KBM-7 (cell line): ENCODE measurements around the gene ARL8B.
"Not testable (repeated sequence)": the region's sequence is repeated elsewhere in the genome, so short reads cannot be mapped to it uniquely, and the experiment has no call there.

ENCODE experiments used
- DNase-seq: peaks from one replicate; pipeline ENCODE4 v3.0.0-alpha.2; 2015
- in situ Hi-C: fragments of 300-500 bp; cut with MboI; formaldehyde crosslinking; loops from 2 replicates; pipeline ENCODE4 v1.14.3; 2020; ENCODE audit warnings: low sequenced_read_pairs, low pct_unique_long_range_greater_than_20kb, mixed read lengths

ARL8B gene

DNA sequence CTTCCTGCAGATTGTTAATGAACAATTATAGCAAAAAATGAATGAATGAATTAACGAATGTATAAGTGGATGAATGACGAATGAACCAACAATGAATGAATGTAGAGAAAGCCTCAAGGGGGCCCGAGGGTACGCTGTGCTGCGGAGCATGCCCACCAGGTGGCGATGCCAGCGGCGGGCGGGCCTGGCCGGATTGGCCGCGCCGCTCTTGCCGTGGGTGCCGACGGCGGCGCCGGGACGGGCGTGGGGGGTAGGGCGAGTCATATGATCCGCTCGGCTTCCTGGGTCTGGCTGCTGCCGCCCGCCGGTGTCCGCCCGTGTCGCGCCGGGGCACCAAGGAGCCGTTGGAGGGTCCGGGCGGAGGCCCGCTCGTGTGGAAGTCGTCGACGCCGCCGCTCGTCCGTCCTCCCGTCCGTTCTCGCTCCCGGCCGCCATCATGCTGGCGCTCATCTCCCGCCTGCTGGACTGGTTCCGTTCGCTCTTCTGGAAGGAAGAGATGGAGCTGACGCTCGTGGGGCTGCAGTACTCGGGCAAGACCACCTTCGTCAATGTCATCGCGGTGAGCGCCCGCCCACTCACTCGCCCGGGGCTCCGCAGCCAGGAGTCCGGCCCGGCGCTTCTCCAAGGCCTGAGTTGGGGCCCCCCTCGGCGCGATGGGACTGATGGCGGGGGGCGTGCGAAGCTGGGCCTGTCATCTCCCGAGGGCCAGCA lies at the start of gene ARL8B:
ARL8B (plus strand) TSS at position 263 of the 711 bp plus-strand sequence; CDS start at position 437, 174 bp downstream.
- DNase-seq = peak; percentile 91
- in situ Hi-C loops = no loop called here

DNA sequence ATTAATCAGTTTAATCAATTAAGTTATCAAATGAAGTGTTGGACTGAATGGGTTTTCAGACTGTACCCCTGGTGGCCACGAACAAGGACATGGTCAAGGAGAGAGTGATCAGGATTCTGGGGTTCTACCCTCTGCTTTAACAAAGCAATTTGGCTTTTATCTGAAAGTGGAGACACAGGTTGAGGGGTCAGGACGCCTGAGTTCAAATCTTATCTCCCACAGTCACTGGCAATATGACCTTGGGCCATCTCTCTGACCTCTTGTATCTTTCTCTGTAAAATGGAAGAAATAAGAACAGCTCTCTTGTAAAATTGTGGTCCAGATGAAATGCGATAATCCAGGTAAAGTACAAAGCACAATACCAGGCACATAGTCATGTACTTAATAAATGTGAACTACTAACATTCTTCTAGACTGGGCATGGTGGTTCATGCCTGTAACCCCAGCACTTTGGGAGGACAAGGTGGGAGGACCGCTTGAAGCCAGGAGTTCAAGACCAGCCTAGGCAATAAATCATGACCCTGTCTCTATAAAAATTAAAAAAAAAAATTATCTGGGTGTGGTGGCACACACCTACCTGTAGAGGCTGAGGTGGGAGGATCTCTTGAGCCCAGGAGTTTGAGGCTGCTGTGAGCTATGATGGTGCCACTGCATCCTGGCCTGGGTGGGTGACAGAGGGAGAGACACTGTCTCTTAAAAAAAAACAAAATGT lies 48.6 kb upstream of the ARL8B start:
- DNase-seq = no peak
- in situ Hi-C loops = loop anchor here (25.0 kb wide), 1 partner anchor 361 kb away; no protein-coding TSS in a partner anchor

DNA sequence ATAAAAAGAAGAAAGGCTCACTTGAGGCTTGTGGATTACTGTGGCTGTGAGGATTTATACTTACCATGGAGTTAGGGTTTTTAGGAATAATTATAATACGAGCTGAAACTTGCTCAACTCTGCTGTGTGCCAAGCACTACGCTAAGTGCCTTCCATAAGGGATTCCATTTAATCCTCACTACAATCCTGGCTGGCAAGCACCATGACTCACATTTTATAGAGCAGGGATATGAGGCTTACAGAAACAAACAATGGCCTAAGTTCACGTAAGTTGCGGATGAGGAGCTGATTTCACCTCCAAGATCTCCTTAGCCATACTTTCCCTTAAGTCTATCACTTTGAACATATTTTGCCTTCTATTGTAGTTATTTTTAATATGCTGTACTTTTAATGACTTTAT lies 43.9 kb upstream of the ARL8B start:
- DNase-seq = no peak
- in situ Hi-C loops = no loop called here

DNA sequence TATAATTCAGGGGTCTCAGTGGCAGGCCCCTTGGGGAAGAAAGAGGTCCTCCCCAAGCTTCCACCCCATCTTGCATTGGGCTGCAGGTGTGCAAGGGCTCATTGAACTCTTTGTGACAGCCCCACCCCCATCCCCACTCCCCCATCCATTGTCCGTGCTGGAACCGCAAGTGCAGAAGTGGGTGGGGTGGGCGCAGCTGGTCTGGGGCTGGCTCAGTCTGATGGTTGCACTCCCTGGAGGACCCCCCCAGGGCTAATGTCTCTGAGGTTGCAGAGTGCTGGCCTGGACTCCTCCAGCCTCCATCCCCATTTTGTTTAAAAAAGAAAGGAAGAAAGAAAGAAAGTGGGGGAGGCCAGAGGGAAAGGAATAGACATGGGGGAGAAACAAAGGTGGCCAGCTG lies 42.3 kb upstream of the ARL8B start:
- in situ Hi-C loops = no loop called here

DNA sequence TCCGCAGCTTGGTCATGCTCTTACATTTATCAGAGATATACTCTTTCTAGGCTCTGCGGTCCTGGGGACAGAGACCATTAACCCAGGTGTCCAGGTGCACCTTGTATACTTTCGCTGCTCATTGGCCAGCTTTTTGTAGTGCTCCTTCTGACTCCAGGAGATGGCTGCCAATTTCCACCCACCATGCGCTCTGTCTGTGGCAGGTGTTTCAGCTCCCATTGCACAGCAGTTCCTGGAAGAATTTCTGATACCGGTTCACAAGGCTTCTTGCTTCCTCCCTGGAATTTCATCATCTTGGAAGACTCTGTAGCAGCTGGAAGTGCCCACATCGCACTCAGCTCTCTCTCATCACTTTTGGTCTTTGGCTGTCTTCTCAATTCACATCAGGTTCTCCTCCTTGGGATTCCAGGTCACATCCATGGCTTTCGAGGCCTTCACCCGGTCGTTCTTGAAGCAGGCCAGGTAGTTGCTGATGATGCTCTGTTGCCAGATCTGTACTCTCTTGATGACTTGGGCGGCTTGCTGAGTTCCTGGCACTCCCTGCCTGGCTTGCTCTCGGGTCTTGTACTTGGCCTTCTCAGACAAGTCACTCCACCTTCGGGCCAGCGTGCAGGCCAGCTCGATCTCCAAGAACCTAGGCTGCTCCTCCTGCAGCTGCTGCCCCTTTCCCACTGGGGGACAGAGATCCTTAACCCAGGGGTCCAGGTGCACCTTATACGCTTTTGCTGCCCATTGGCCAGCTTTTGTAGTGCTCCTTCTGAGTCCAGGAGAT lies 41.1 kb upstream of the ARL8B start:
- in situ Hi-C loops = no loop called here
- no peak for DNase-seq

More for the DNA sequence above, 42.3 kb upstream of the ARL8B start:
- no peak for DNase-seq

DNA sequence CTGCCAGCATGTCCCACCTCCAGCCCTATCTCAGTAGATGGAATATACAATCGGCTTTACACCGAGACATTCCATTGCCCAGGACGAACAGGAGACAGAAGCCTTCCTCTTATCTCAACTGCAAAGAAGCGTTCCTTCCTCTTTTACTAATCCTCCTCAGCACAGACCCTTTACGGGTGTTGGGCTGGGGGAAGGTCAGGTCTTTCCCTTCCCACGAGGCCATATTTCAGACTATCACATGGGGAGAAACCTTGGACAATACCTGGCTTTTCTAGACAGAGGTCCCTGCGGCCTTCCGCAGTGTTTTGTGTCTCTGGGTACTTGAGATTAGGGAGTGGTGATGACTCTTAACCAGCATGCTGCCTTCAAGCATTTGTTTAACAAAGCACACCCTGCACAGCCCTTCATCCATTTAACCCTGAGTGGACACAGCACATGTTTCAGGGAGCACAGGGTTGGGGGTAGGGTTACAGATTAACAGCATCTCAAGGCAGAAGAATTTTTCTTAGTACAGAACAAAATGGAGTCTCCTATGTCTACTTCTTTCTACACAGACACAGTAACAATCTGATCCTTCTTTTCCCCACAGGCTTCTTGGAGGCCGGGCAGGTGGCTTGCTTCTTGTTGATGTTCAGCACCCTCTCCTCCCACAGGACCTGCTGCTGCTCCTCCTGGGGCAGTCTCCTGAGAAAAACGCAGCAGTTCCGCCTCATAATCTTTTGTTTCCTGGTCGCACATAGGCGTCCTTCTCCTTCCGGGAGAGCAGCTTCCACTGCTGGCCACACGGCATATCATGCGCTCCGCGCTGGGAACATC lies 39.9 kb upstream of the ARL8B start:
- in situ Hi-C loops = not testable (repeated sequence)
- peak; percentile 72 for DNase-seq

DNA sequence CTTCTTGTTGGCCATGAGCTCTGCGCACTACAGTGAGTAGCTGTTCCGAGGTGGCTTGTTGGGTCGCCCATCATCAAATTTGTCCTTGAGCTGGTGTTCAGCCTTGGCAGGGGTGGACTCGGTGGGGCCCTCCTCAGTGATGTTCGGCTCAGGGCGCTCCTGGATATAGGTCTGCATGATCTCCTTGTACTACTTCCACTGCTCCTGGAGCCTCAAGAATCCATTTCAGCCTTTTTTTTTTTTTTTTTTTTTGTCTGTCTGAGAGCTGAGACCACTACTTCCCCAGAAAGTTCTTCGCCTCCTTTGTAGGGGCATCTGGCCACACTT lies 39.3 kb upstream of the ARL8B start:
- DNase-seq = no peak
- in situ Hi-C loops = no loop called here

DNA sequence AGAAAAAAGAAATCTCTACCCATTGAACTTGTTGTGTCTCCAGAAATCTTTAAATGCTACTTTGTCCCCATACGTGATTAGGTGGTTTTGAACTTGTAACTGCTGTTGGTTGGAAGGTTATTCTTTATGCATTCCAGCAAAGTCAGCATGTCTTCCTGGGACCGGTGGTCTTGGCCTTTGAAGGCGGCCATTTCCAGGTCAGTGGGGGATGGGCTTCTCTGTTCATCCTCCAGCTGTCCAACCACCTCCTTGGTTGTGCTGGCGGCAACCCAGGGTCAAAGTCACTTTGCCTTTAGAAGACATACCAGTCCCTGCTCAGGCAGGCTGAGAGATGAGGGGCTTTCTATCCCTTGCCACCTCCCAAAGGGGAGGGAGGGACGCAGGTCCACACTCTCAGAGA lies 37.9 kb upstream of the ARL8B start:
- in situ Hi-C loops = no loop called here
- DNase-seq = no peak

DNA sequence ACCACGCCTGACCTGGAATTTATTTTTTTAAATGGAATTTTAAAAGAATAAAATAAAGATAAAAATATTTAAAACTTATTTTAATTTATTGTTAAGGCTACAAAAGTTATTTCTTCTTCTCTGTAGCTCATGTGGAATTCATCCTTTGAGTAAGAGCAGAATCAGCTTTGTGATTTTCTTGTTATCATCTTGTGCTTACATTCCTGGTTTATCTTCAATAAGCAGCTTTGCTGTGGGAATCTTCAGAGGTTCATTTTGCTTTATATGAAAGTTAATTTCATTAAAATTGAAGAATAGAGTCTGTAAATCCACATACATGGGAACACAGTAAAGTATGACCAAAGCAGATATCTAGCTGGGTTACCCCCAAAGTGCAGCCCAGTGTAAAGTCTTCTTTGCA lies 35.4 kb upstream of the ARL8B start:
- in situ Hi-C loops = no loop called here
- DNase-seq = no peak

DNA sequence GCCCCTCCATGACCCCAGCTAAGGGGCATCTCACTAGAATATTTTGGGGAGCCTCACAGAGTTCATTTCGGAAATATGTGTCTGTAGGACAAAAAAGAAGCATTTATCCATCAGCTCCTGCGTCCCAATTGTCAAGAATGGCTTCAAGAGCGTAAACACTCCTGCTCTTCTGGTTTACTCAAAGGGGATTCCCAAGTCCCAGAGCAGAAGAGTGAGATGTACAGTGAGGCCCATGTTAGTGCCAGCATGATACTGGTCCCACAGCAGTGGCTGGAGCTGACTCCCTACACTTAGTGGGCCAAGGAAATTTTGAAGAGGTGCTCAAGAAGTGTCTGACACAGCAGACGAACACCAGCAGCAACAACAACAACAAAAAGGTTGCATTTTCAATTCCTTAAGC lies 34.9 kb upstream of the ARL8B start:
- in situ Hi-C loops = no loop called here
- no peak for DNase-seq

DNA sequence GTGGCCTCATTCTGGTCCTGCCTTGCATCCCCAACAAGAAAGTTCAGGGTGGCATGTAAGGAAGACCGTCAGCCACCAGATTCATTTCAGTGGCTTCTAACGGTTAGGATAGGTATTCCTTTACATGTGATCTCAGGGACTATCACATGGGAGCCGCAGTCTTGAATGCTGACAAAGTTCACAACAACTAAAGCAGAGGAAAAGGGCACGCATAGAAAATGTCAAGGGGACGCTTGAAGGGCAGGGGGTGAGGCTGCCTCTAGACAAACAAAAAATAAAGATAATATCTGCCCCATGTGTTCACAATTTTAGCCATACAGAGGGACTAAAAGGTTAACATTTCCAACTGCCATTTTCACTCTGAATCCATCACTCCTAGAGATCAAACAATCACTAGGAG lies 31.9 kb upstream of the ARL8B start:
- no peak for DNase-seq
- in situ Hi-C loops = no loop called here

DNA sequence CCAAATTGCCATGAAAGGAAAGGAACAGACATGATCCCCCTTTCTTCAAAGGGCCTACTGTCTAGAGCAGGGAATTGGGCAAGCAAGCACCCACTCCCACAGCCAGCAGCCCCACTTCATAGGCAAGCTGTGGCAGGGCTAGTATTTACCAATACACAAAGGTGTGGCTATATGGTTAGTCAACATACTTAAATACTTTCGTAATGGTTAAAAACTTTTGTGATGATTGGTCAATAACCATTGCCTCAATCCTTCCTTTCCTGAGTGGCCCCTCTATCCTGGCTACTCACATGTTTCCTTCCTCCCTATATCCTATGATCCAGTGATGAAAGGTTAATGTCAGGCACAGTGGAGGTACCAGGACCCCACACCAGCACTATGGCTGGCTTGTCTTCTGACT lies 30.1 kb upstream of the ARL8B start:
- DNase-seq = no peak
- in situ Hi-C loops = no loop called here

DNA sequence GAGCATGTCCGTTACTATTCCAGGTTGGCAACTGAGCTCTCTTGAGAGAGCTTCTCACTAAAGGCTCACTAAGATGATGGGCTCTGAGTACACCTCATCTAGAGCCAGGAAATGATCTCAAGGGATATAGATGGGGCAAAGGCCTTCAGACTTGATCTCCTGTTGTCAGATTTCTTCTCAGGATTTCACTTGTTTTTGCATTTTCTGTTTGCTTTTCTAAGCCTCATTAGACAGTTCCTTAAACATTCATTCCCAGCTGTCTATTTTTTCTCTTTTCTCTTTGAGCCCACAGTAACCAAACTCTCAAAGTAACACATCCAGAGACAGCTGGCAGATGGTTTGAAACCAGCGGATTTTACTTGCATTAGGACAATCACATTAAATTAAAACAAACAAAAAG lies 28.4 kb upstream of the ARL8B start:
- no peak for DNase-seq
- in situ Hi-C loops = no loop called here

DNA sequence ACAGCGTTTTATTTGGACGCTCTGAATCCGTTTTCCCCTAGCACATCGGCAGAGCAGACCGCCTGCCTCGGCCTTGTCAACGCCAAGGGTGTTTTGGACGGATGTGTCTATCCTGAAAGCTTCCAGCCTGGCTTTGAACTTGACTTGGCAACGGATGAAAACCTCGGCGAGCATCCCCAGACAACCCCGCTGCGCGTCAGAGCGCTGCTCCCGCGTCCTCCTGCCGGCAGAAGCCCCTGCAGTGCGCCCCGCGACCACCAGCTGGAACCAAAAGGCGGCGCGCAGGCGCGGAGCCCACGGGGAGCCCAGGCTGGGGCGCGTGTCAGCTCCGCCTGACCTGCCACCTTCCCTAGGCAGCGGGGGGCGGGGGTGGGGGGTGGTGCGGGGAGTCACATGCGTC lies 26.2 kb upstream of the ARL8B start:
- in situ Hi-C loops = no loop called here

DNA sequence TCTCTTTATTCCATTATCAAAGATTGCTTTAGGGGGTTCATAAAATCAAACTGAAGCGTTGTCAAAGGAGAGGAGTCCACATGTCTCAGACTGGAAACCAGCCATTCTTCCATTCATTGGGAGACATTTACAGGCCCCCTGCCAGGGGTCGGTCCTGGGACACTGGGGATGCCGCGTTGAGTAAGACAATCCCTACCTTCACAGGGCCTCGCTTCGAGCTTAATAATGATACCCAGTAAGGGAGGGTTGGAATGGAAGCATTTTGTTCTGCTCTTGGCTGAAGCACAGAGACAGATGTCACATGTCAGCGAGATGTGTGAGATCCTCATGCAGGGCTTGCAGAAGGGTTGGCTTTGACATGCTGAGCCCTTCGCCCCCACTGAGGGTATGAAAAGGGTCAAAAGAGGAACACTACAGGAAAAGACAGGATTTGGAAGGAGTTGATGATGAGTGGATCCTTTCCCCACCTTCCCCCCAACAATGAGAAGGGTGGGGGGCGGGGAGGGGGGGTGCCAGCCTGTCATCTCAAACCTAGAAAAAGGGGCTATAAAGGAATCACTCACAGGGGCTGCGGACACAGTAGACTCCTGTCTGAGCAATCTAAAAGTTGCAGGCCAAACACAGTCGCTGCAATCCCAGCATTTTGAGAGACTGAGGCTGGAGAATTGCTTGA lies 25.6 kb upstream of the ARL8B start:
- in situ Hi-C loops = no loop called here
- no peak for DNase-seq

More for the DNA sequence above, 26.2 kb upstream of the ARL8B start:
- no peak for DNase-seq

DNA sequence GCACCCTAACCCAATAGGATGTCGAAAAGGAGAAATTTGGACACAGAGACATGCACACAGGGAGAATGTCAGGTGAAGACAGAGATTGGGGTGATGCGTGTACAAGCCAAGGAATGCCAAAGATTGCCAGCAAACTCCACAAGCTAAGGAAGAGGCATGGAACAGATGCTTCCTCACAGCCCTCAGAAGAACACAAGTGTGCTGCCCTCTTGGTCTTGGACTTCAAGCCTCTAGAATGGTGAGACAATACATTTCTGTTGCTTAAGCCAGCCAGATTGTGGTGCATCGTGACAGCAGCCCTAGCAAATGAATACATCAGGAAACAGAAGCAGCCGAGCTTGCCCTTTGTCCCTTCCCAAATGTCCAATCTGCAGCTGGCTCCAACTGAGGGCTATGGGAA lies 23.7 kb upstream of the ARL8B start:
- in situ Hi-C loops = no loop called here
- no peak for DNase-seq

DNA sequence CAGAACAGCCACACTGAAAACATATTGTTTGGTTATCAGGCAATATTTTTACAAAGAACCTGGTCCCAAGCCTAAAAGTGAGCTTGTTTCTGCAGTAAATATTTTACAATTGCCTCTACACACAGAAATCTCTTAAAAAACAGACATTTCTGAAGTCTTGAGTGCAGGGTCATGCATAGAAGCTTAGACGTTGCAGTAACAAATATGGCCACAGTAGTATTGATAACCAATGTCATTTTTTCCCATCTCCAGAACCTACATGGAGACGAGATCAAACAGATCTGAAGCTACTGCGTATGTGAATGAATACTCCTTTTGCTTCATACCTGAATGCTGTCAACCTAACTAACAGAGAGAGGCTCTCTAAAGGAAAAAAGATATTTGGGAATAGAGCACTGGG lies 19.6 kb upstream of the ARL8B start:
- in situ Hi-C loops = no loop called here
- no peak for DNase-seq

DNA sequence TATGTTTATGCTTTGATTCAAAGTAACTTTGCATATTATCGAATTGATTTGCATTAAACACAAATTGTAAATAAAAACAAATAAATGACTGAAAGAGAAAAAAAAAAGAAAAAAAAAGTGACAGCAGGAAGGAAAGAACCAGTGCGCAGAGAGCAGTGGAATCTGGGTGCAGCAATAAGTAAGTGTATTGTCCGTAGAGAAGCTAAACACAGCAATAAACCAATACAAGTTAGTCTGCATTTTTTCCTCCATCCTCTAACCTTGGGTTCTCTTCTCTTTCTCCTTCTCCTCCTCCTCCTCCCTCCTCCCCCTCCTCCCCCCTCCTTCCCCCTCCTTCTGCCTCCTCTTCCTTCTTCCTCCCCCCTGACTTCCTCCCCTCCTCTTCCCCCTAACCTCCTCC lies 18.3 kb upstream of the ARL8B start:
- in situ Hi-C loops = no loop called here
- no peak for DNase-seq

DNA sequence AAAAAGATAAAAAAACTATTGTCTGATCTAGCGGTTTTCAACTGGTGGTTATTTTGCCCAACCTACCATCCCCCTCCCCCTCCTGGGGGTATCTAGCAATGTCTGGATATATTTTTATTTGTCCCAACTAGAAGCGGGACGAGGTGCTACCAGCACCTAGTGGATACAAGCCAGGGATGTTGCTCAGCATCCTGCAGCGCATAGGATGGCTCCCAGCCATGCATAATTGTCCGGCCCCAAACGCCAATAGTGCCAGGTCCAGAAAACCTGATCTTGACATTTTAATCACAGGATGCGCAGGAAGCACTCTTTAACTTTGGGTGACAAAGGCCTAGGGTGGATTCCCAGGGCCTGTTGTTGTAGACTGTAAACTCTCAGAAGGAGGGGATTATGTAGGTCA lies 17.0 kb upstream of the ARL8B start:
- in situ Hi-C loops = no loop called here
- no peak for DNase-seq
